HG03064 (cell line): ENCODE results near the gene NDP.

ENCODE experiments used
- ATAC-seq: cut with Tn5 transposase; IDR thresholded peaks from one replicate; pipeline ENCODE4 v1.9.1; 2021; ENCODE audit warnings: low read depth; ENCODE audit not compliant: unreplicated experiment

NDP gene

GRCh38 chrX:43973249-43974099 lies at the start of gene NDP:
Gene NDP (minus strand): TSS chrX:43973390. CDS start chrX:43958645, 14,745 bp downstream.
- no peak for ATAC-seq

GRCh38 chrX:44022964-44023363 lies 49.8 kb upstream of the NDP start:
- no peak for ATAC-seq

- no peak for ATAC-seq
Measured at GRCh38 chrX:44020693-44021092, 47.5 kb upstream of the NDP start.

- ATAC-seq: no peak
Measured at GRCh38 chrX:44019911-44020310, 46.7 kb upstream of the NDP start.

GRCh38 chrX:44017676-44018075 lies 44.5 kb upstream of the NDP start:
- no peak for ATAC-seq

- no peak for ATAC-seq
Measured at GRCh38 chrX:44016906-44017305, 43.7 kb upstream of the NDP start.

GRCh38 chrX:44012484-44013096 lies 39.4 kb upstream of the NDP start:
- ATAC-seq: no peak

- no peak for ATAC-seq
Measured at GRCh38 chrX:44011506-44011905, 38.3 kb upstream of the NDP start.

GRCh38 chrX:44010626-44011025 lies 37.4 kb upstream of the NDP start:
- no peak for ATAC-seq

- ATAC-seq: no peak
Measured at GRCh38 chrX:44006081-44006480, 32.9 kb upstream of the NDP start.

- ATAC-seq: no peak
Measured at GRCh38 chrX:44003975-44004374, 30.8 kb upstream of the NDP start.

- ATAC-seq: no peak
Measured at GRCh38 chrX:44002567-44002966, 29.4 kb upstream of the NDP start.

- no peak for ATAC-seq
Measured at GRCh38 chrX:43998374-43998773, 25.2 kb upstream of the NDP start.

- no peak for ATAC-seq
Measured at GRCh38 chrX:43996491-43996890, 23.3 kb upstream of the NDP start.

GRCh38 chrX:43986083-43986482 lies 12.9 kb upstream of the NDP start:
- ATAC-seq: no peak

GRCh38 chrX:43985511-43985910 lies 12.3 kb upstream of the NDP start:
- no peak for ATAC-seq

GRCh38 chrX:43978226-43978625 lies 5.0 kb upstream of the NDP start:
- no peak for ATAC-seq

- ATAC-seq: no peak
Measured at GRCh38 chrX:43976205-43976604, 3.0 kb upstream of the NDP start.

- no peak for ATAC-seq
Measured at GRCh38 chrX:43975796-43976195, 2.6 kb upstream of the NDP start.

GRCh38 chrX:43974741-43975465 lies 1.7 kb upstream of the NDP start:
- no peak for ATAC-seq

- ATAC-seq: no peak
Measured at GRCh38 chrX:43974100-43974475, 898 bp upstream of the NDP start.
